Activated CD4-positive, CD25-positive, alpha-beta regulatory T cell (primary cell): ENCODE measurements around the gene PTPN1.

ENCODE experiments used
- DNase-seq, 4 experiments: peaks; one replicate each; lab custom pipeline; 2025; lab: John Stamatoyannopoulos, UW

The PTPN1 gene

GRCh38 chr20:50634191-50634590 is 124.0 kb downstream of the PTPN1 start:
- no peak for DNase-seq
